B cell (primary cell): ENCODE measurements around the gene SLC44A2. TPM values are rescaled to one million over a fixed set of nuclear protein-coding genes. Genes with fewer than 3 reads are reported as not detected.

Experiments used
- ATAC-seq: fragments of 200-7000 bp; cut with Tn5 transposase; one replicate; pipeline ENCODE4 v1.10.0; 2021; ENCODE audit warnings: low read depth, mild to moderate bottlenecking, moderate number of reproducible peaks, moderate library complexity
- CTCF ChIA-PET: fragments of 350-600 bp; sonication (Branson Sonifier 250); formaldehyde crosslinking; loops from one replicate; lab custom pipeline; 2021; ENCODE audit warnings: antibody characterized with exemption, inconsistent platforms; lab: Charles Lee
- POLR2A ChIA-PET: fragments of 350-600 bp; sonication (Branson Sonifier 250); formaldehyde crosslinking; loops from one replicate; lab custom pipeline; 2021; ENCODE audit warnings: antibody characterized with exemption; lab: Charles Lee
- DNase-seq: peaks from one replicate; pipeline ENCODE4 v3.0.0; 2013
- H2AFZ ChIP-seq: 2 replicates; pipeline ENCODE4 v1.6.1; 2012; ENCODE audit warnings: mild to moderate bottlenecking, low read depth, low read length; ENCODE audit not compliant: insufficient read depth, poor library complexity, severe bottlenecking
- H3K27ac ChIP-seq, 2 donors: 1 replicate in 1 of 2; 2 replicates in 1 of 2; pipeline ENCODE4 v1.5.1; 2012 to 2013; ENCODE audit warnings: low read length in 2 of 2, mild to moderate bottlenecking in 2 of 2, moderate library complexity in 1 of 2
- H3K27me3 ChIP-seq, 4 experiments: fragments of 200-600 bp in 1 of 4; sonication (generic) in 1 of 4; replicated peaks in 1 of 4; 1 replicate in 2 of 4; 2 replicates in 2 of 4; pipeline versions ENCODE4 v1.6.1 to v1.7.0; 2013 to 2016; ENCODE audit warnings: low read length in 3 of 4, mild to moderate bottlenecking in 2 of 4, mixed read lengths in 1 of 4, moderate library complexity in 1 of 4; ENCODE audit not compliant: insufficient read depth in 4 of 4, control insufficient read depth in 3 of 4; ENCODE audit errors: control extremely low read depth in 1 of 4
- H3K36me3 ChIP-seq, 2 experiments: replicated peaks in 1 of 2; 1 replicate in 1 of 2; 2 replicates in 1 of 2; pipeline versions ENCODE4 v1.6.1 to v1.7.1; 2013; ENCODE audit warnings: low read length in 1 of 2; ENCODE audit not compliant: insufficient read depth in 2 of 2, control insufficient read depth in 1 of 2; ENCODE audit errors: control extremely low read depth in 1 of 2, extremely low read depth in 1 of 2
- H3K4me1 ChIP-seq, 2 donors: fragments of 200-600 bp in 1 of 2; sonication (generic) in 1 of 2; 1 replicate in 1 of 2; 2 replicates in 1 of 2; pipeline versions ENCODE4 v1.5.1 to v1.6.1; 2013 to 2017; ENCODE audit warnings: low read length in 2 of 2; ENCODE audit not compliant: control insufficient read depth in 2 of 2, insufficient read depth in 2 of 2
- H3K4me2 ChIP-seq: replicated peaks from 2 replicates; pipeline ENCODE3; 2012; ENCODE audit warnings: mild to moderate bottlenecking, low read depth, low read length; ENCODE audit not compliant: poor library complexity, severe bottlenecking
- H3K4me3 ChIP-seq, 5 experiments: fragments of 200-600 bp in 1 of 5; sonication (generic) in 1 of 5; 1 replicate in 3 of 5; 2 replicates in 2 of 5; pipeline versions ENCODE4 v1.5.1 to v1.7.0; 2011 to 2016; ENCODE audit warnings: low read length in 4 of 5, mild to moderate bottlenecking in 4 of 5, low read depth in 2 of 5, control low read depth in 1 of 5, moderate library complexity in 1 of 5; ENCODE audit not compliant: insufficient read depth in 1 of 5; ENCODE audit errors: control extremely low read depth in 1 of 5, extremely low read depth in 1 of 5
- H3K79me2 ChIP-seq: fragments of 200-600 bp; sonication (generic); one replicate; pipeline ENCODE4 v1.6.0; 2016; ENCODE audit warnings: low read length; ENCODE audit not compliant: control insufficient read depth, insufficient read depth
- H3K9ac ChIP-seq: fragments of 200-600 bp; sonication (generic); 2 replicates; pipeline ENCODE4 v1.6.1; 2017; ENCODE audit warnings: mild to moderate bottlenecking, low read length, moderate library complexity
- H3K9me3 ChIP-seq, 3 donors: one replicate each; pipeline versions ENCODE4 v1.6.1 to v1.7.1; 2013; ENCODE audit warnings: low read length in 2 of 3; ENCODE audit not compliant: control insufficient read depth in 2 of 3, insufficient read depth in 1 of 3; ENCODE audit errors: control extremely low read depth in 1 of 3
- H4K20me1 ChIP-seq: 2 replicates; pipeline ENCODE4 v1.6.0; 2012; ENCODE audit warnings: mild to moderate bottlenecking, low read length; ENCODE audit not compliant: insufficient read depth, control insufficient read depth, poor library complexity, severe bottlenecking
- H3K27ac Mint-ChIP-seq: one replicate; pipeline ENCODE4 v1.8.0; 2021; ENCODE audit warnings: mixed read lengths
- H3K27me3 Mint-ChIP-seq: one replicate; pipeline ENCODE4 v1.8.0; 2021; ENCODE audit warnings: mixed read lengths
- H3K4me1 Mint-ChIP-seq: one replicate; pipeline ENCODE4 v1.8.0; 2021; ENCODE audit warnings: mixed read lengths
- H3K4me3 Mint-ChIP-seq: one replicate; pipeline ENCODE4 v1.8.0; 2021; ENCODE audit warnings: mixed read lengths
- H3K9me3 Mint-ChIP-seq: one replicate; pipeline ENCODE4 v1.8.0; 2022; ENCODE audit warnings: mixed read lengths; ENCODE audit not compliant: insufficient read depth
- CTCF ChIP-seq: fragments of 200-600 bp; IDR thresholded peaks from one replicate; pipeline ENCODE4 v1.8.0; 2022; ENCODE audit warnings: antibody characterized with exemption, mild to moderate bottlenecking
- EZH2 ChIP-seq: IDR thresholded peaks from 2 replicates; pipeline ENCODE4 v1.6.1; 2012; ENCODE audit warnings: borderline replicate concordance, low read depth, mild to moderate bottlenecking, moderate library complexity, low read length; ENCODE audit not compliant: insufficient read depth, poor library complexity, severe bottlenecking
- WGBS: methylation state at CpG from one replicate; pipeline ENCODE4 v1.1.5; 2013; ENCODE audit warnings: missing lambda C conversion rate; ENCODE audit not compliant: insufficient coverage; 5-methylcytosine and 5-hydroxymethylcytosine counted together
- intact Hi-C: fragments of 100-400 bp; cut with micrococcal nuclease; formaldehyde crosslinking; loops from one replicate; pipeline ENCODE4 v1.10.0; 2022
- polyA plus RNA-seq: library from polyadenylated mRNA; depleted of rRNA; stranded (reverse); fragments of >200 nt; gene quantifications from 2 replicates; pipeline ENCODE4 v1.2.3, GENCODE V29; 2012
- total RNA-seq, 2 donors: library from RNA; stranded (reverse); fragments of 120-200 nt in 1 of 2; gene quantifications; 1 replicate in 1 of 2; 2 replicates in 1 of 2; pipeline versions ENCODE4 v1.2.3 to v1.2.4, GENCODE V29; 2013 to 2022

Gene SLC44A2
- total and polyA plus RNA-seq, 2 donors (not counting 1 experiment from before 2014, with no cell fraction given): 245 to 369 TPM

- no peak overlapping the region for H3K27ac ChIP-seq
- ATAC-seq: no peak
- H4K20me1 ChIP-seq: no peaks in the 10 kb centered on the region
- intact Hi-C loops: no loop called here
- H3K4me2 ChIP-seq: no peak overlapping the region
- H3K4me1 ChIP-seq: peaks cover 30 to 45% of the 10 kb centered on the region in 2 donors
- H3K4me3 Mint-ChIP-seq: no peak overlapping the region
- TF ChIP-seq EZH2: no peak
- no peak for TF ChIP-seq CTCF
- H3K79me2 ChIP-seq: peaks cover 10% of the 10 kb centered on the region
- H3K36me3 ChIP-seq: no peaks in the 10 kb centered on the region
- no peaks in the 10 kb centered on the region for H3K27me3 ChIP-seq
- H3K9me3 Mint-ChIP-seq: no peaks in the 10 kb centered on the region
- no peak overlapping the region for H3K27ac Mint-ChIP-seq
- no peaks in the 10 kb centered on the region for H3K9me3 ChIP-seq
- no peak overlapping the region for H2AFZ ChIP-seq
- no peak overlapping the region for H3K4me3 ChIP-seq
- WGBS: 60% methylated on average over 4 of the region's 7 CpGs
- H3K9ac ChIP-seq: no peak overlapping the region
- no peaks in the 10 kb centered on the region for H3K27me3 Mint-ChIP-seq
- no peak for DNase-seq
- H3K4me1 Mint-ChIP-seq: peaks cover 30% of the 10 kb centered on the region
- ChIA-PET CTCF (interaction anchor here (1.6 to 1.8 kb wide), 2 partner anchors 11 to 51 kb away, joined by 4 to 12 read pairs; no protein-coding TSS in a partner anchor), POLR2A (no interaction called here)
These were observed 32.2 kb upstream of the SLC44A2 start for GRCh38 chr19:10593148-10593547.

DNA sequence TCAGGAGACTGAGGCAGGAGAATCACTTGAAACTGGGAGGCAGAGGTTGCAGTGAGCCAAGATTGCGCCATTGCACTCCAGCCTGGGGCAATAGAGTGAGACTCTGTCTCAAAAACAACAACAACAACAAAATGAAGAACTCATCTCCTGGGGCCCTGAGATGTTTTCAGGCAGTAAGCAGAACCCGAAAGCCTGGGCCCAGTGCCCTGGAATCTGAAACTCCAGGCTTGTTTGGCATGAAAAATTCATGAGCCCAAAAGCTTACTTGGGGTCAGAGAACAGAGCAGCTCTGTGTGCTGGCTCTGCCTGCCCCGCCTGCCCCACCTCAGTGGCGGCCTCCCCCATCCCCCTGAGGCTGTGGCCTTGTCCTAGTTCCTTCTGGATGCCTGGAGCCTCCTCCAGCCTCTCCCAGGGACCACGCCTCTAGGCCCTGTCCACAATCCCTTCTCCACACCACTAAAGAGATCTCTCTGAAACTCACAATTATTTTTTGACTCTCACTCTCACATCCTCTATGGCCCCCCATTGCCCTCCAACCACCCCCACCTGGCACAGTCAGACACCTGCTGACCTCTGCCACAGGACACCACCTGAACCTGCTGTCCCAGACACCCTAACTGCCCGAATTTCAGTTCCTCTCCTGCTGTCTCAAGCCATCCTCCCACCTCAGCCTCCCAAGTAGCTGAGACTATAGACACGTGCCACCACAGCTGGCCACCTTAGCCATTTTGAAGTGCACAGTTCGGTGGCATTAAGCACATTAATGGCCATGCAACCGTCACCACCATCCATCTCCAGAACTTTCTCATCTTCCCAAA is 31.3 kb upstream of the SLC44A2 start:
- Mint-ChIP-seq H3K4me1 (peaks cover 30% of the 10 kb centered on the region), H3K27me3 (no peaks in the 10 kb centered on the region), H3K27ac (peak overlapping the region; percentile 94), H3K4me3 (peak overlapping the region; percentile 83), H3K9me3 (no peaks in the 10 kb centered on the region)
- ChIA-PET POLR2A (interaction anchor here (0.7 to 1.1 kb wide), 2 partner anchors 10 to 987 kb away, joined by 4 read pairs; no protein-coding TSS in a partner anchor), CTCF (interaction anchor here (2.8 kb wide), 1 partner anchor 13 kb away, joined by 27 read pairs; no protein-coding TSS in a partner anchor)
- no peak for TF ChIP-seq EZH2
- no peak for TF ChIP-seq CTCF
- intact Hi-C loops: no loop called here
- Histone ChIP-seq H3K9ac (no peak overlapping the region), H3K36me3 (no peaks in the 10 kb centered on the region), H2AFZ (no peak overlapping the region), H3K4me3 (no peak overlapping the region), H3K79me2 (peaks cover 10% of the 10 kb centered on the region), H3K27me3 (no peaks in the 10 kb centered on the region), H3K4me2 (peak overlapping the region; percentile 41), H4K20me1 (no peaks in the 10 kb centered on the region), H3K4me1 (peaks cover 30 to 45% of the 10 kb centered on the region in 2 donors), H3K9me3 (no peaks in the 10 kb centered on the region), H3K27ac (peak overlapping the region in 1 of 2 donors; percentile 9)
- DNase-seq (peak; percentile 56), ATAC-seq (peak; percentile 59)
- 39% methylated on average over 9 of the region's 9 CpGs for WGBS
